Transverse colon (tissue), 4 donors: Measurements from ENCODE around the gene CFAP68. TPM values are rescaled to one million over a fixed set of nuclear protein-coding genes. Genes with fewer than 3 reads are reported as not detected.

ENCODE experiments used
- DNase-seq: peaks from one replicate; pipeline ENCODE4 v3.0.0-alpha.2; 2019
- H3K27ac ChIP-seq, 4 donors: fragments of 200-600 bp; sonication (generic); 2 replicates each; pipeline ENCODE4 v1.5.1; 2016 to 2018; ENCODE audit warnings: inconsistent platforms in 4 of 4
- H3K27me3 ChIP-seq: fragments of 200-600 bp; sonication (generic); 2 replicates; pipeline ENCODE4 v1.5.1; 2017; ENCODE audit warnings: inconsistent platforms
- H3K36me3 ChIP-seq, 4 donors: fragments of 200-600 bp; sonication (generic); 2 replicates each; pipeline ENCODE4 v1.5.1; 2017 to 2019; ENCODE audit warnings: inconsistent platforms in 4 of 4
- H3K4me1 ChIP-seq, 4 donors: fragments of 200-600 bp; sonication (generic); 2 replicates each; pipeline ENCODE4 v1.5.1; 2017 to 2020; ENCODE audit warnings: inconsistent platforms in 4 of 4
- H3K4me3 ChIP-seq, 4 donors: fragments of 200-600 bp; sonication (generic); 1 replicate in 1 of 4; 2 replicates in 3 of 4; pipeline versions ENCODE4 v1.5.1 to v1.6.1; 2017 to 2019; ENCODE audit warnings: inconsistent platforms in 4 of 4
- H3K9me3 ChIP-seq, 2 donors: fragments of 200-600 bp; sonication (generic); 2 replicates each; pipeline ENCODE4 v1.5.1; 2017 to 2019; ENCODE audit warnings: inconsistent platforms in 2 of 2
- CTCF ChIP-seq, 5 experiments: fragments of 200-600 bp in 3 of 5; fragments of 450-650 bp in 2 of 5; sonication (generic) in 3 of 5; IDR thresholded peaks; 1 replicate in 2 of 5; 2 replicates in 3 of 5; pipeline ENCODE4 v1.5.1; 2016 to 2017; ENCODE audit warnings: antibody characterized with exemption in 5 of 5, inconsistent platforms in 3 of 5, mild to moderate bottlenecking in 2 of 5, moderate library complexity in 1 of 5
- EP300 ChIP-seq: sonication (generic); formaldehyde crosslinking; IDR thresholded peaks from one replicate; pipeline ENCODE4 v1.6.1; 2017; ENCODE audit warnings: antibody characterized with exemption, low read depth
- POLR2A ChIP-seq: fragments of 450-650 bp; IDR thresholded peaks from one replicate; pipeline ENCODE4 v1.6.1; 2016; ENCODE audit warnings: antibody characterized with exemption, mild to moderate bottlenecking, moderate library complexity
- POLR2AphosphoS5 ChIP-seq, 3 donors: sonication (generic); formaldehyde crosslinking; IDR thresholded peaks; one replicate each; pipeline ENCODE4 v1.6.1; 2016; ENCODE audit warnings: antibody characterized with exemption in 3 of 3
- WGBS, 2 donors: methylation state at CpG; one replicate each; pipeline ENCODE4 v1.1.5; 2018; ENCODE audit warnings: low coverage in 1 of 2; 5-methylcytosine and 5-hydroxymethylcytosine counted together
- in situ Hi-C, 4 donors: fragments of 200-750 bp; cut with MboI; loops; one replicate each; pipeline versions ENCODE4 v1.15.0 to v1.15.1; 2017; ENCODE audit warnings: low sequenced_read_pairs in 3 of 4, low pct_ligation_motif_present in 1 of 4, low pct_unique_long_range_greater_than_20kb in 1 of 4
- intact Hi-C: fragments of 100-400 bp; cut with DNase I; formaldehyde crosslinking; loops from one replicate; pipeline ENCODE4 v1.15.1; 2023; ENCODE audit warnings: low total_unique reads
- total RNA-seq, 4 donors: library from RNA; depleted of rRNA; stranded (reverse); fragments of >200 nt; gene quantifications; one replicate each; pipeline ENCODE4 v1.1.0, GENCODE V29; 2016

The CFAP68 gene
- total RNA-seq, 4 donors from 2014 or later: 0.20 to 19.8 (median 18.8) TPM; not detected in 1

- Histone ChIP-seq H3K9me3 (no peaks in the 10 kb centered on the region), H3K36me3 (no peaks in the 10 kb centered on the region), H3K27ac (peak overlapping the region; percentile 70 to 74 (median 72)), H3K27me3 (no peaks in the 10 kb centered on the region), H3K4me3 (no peak overlapping the region), H3K4me1 (peaks cover 12 to 49% (median 29%) of the 10 kb centered on the region in 4 donors)
- no peak for DNase-seq
- TF ChIP-seq CTCF (IDR thresholded peaks at IDR 0.05) (no peak), EP300 (no peak), POLR2AphosphoS5 (IDR thresholded peaks at IDR 0.05) (no peak), POLR2A (no peak)
- intact Hi-C loops (no loop called here), in situ Hi-C loops (loop anchor here in 2 of 4 donors (10.0 kb wide), 2 partner anchors 49 to 61 kb away; partner anchors contain the start of genes ALG9 (in 1 of the 2), CFAP68 (in 1 of the 2) and FDXACB1 (in 1 of the 2))
Observed at GRCh38 chr11:111923951-111924350, 44.6 kb downstream of the CFAP68 start.

DNA sequence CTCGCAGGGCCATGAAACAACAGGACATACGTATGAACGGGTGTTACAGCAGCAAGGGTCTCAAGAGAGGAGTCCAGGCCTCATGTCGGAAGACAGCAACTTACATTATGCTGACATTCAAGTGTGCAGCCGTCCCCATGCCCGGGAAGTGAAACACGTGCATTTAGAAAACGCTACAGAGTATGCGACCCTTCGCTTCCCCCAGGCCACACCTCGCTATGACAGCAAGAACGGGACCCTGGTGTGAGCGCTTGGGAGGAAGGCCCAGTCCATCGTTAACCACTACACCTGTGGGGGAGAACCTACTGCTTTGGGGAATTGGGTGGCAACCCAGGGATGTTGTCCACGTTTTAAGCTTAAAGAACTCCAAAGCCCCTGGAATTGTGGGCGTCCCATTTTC, 46.6 kb downstream of the CFAP68 start:
- WGBS, 2 donors: 96 to 100% methylated on average over 2 to 16 of the region's 16 CpGs
- DNase-seq: no peak
- intact Hi-C loops: no loop called here
- peaks cover 12 to 42% (median 28%) of the 10 kb centered on the region in 4 donors for H3K4me1 ChIP-seq
- no peaks in the 10 kb centered on the region for H3K9me3 ChIP-seq
- peak overlapping the region; percentile 87 to 93 (median 90) for H3K27ac ChIP-seq
- H3K36me3 ChIP-seq: no peaks in the 10 kb centered on the region
- in situ Hi-C loops: loop anchor here in 2 of 4 donors (10.0 kb wide), 2 partner anchors 51 to 59 kb away; partner anchors contain the start of genes ALG9 (in 1 of the 2), CFAP68 (in 1 of the 2) and FDXACB1 (in 1 of the 2)
- no peak overlapping the region for H3K4me3 ChIP-seq
- TF ChIP-seq POLR2A: no peak
- TF ChIP-seq EP300: no peak
- TF ChIP-seq POLR2AphosphoS5 (IDR thresholded peaks at IDR 0.05): no peak
- no peak for TF ChIP-seq CTCF (IDR thresholded peaks at IDR 0.05)
- no peaks in the 10 kb centered on the region for H3K27me3 ChIP-seq

- 1% methylated on average over 41 of the region's 47 CpGs; no CpG with 5 or more reads in 1 of the 2 donors for WGBS, 2 donors
- intact Hi-C loops: no loop called here
Observed at GRCh38 chr11:111926505-111927391, 47.4 kb downstream of the CFAP68 start.

More at GRCh38 chr11:111926505-111927391, 47.4 kb downstream of the CFAP68 start:
- H3K4me3 ChIP-seq: peak overlapping the region; percentile 13 to 47 (median 24)
- no peaks in the 10 kb centered on the region for H3K27me3 ChIP-seq
- peak overlapping the region; percentile 87 to 93 (median 90) for H3K27ac ChIP-seq
- peak; percentile 97 for DNase-seq
- in situ Hi-C loops: loop anchor here in 2 of 4 donors (10.0 kb wide), 2 partner anchors 52 to 58 kb away; partner anchors contain the start of genes ALG9 (in 1 of the 2), CFAP68 (in 1 of the 2) and FDXACB1 (in 1 of the 2)
- H3K9me3 ChIP-seq: no peaks in the 10 kb centered on the region
- peaks cover 12 to 41% (median 28%) of the 10 kb centered on the region in 4 donors for H3K4me1 ChIP-seq
- no peaks in the 10 kb centered on the region for H3K36me3 ChIP-seq
- TF ChIP-seq POLR2A: peak; percentile 56
- peak in 3 of 5 experiments; percentile 8 to 41 (median 37) for TF ChIP-seq CTCF (IDR thresholded peaks at IDR 0.05)
- TF ChIP-seq POLR2AphosphoS5 (IDR thresholded peaks at IDR 0.05): peak; percentile 63 to 64 (median 64)
- TF ChIP-seq EP300: no peak
